Measurements from ENCODE around the gene DEXI.

DNA sequence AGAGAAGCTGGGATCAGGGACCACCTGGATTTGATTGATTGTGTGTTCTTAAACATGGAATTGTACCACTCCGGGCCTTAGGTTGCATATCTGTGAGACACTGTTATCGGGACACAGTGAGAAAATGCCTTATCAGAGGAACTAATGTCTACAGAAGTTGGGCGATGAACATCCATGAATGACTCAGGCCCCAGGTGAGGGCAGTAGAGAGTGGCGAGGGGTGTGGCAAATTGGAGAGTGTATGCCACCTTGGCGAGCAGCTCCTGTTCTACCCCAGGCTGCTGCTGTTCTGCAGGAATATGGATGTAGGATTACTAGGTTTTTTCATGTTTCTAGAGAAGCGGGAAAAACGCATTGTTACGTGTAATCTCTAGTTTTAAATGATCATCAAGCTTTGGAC, 40.9 kb upstream of the DEXI start:
- TF ChIP-seq, protein P1, sequence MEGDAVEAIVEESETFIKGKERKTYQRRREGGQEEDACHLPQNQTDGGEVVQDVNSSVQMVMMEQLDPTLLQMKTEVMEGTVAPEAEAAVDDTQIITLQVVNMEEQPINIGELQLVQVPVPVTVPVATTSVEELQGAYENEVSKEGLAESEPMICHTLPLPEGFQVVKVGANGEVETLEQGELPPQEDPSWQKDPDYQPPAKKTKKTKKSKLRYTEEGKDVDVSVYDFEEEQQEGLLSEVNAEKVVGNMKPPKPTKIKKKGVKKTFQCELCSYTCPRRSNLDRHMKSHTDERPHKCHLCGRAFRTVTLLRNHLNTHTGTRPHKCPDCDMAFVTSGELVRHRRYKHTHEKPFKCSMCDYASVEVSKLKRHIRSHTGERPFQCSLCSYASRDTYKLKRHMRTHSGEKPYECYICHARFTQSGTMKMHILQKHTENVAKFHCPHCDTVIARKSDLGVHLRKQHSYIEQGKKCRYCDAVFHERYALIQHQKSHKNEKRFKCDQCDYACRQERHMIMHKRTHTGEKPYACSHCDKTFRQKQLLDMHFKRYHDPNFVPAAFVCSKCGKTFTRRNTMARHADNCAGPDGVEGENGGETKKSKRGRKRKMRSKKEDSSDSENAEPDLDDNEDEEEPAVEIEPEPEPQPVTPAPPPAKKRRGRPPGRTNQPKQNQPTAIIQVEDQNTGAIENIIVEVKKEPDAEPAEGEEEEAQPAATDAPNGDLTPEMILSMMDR (conservative IDR thresholded peaks at IDR 0.05 in 1 of 2, IDR thresholded peaks at IDR 0.05 in 1 of 2; ENCODE audit: low read depth in 1 of 2, low read length in 2 of 2): no peak
- no peak for TF ChIP-seq EZH2 (IDR thresholded peaks at IDR 0.05; ENCODE audit: low read length, missing control alignments)
